HG03095 (cell line): Measurements from ENCODE around the gene SYT13.

Experiments used
- ATAC-seq: cut with Tn5 transposase; IDR thresholded peaks from one replicate; pipeline ENCODE4 v1.9.1; 2021; ENCODE audit warnings: moderate library complexity; ENCODE audit not compliant: unreplicated experiment

Gene SYT13

GRCh38 chr11:45224766-45225165, 61.4 kb downstream of the SYT13 start:
- no peak for ATAC-seq

GRCh38 chr11:45223496-45223895, 62.6 kb downstream of the SYT13 start:
- no peak for ATAC-seq

GRCh38 chr11:45219411-45219810, 66.7 kb downstream of the SYT13 start:
- no peak for ATAC-seq

GRCh38 chr11:45218705-45219104, 67.4 kb downstream of the SYT13 start:
- no peak for ATAC-seq

- ATAC-seq, result no peak
Observed at GRCh38 chr11:45217991-45218390, 68.2 kb downstream of the SYT13 start.

- ATAC-seq, result no peak
Observed at GRCh38 chr11:45216901-45217300, 69.2 kb downstream of the SYT13 start.

GRCh38 chr11:45216031-45216430, 70.1 kb downstream of the SYT13 start:
- no peak for ATAC-seq

GRCh38 chr11:45215098-45215865, 70.9 kb downstream of the SYT13 start:
- ATAC-seq, result no peak

GRCh38 chr11:45213717-45214116, 72.4 kb downstream of the SYT13 start:
- ATAC-seq, result no peak

GRCh38 chr11:45213316-45213665, 72.8 kb downstream of the SYT13 start:
- ATAC-seq, result no peak

GRCh38 chr11:45212566-45213315, 73.4 kb downstream of the SYT13 start:
- no peak for ATAC-seq

GRCh38 chr11:45211732-45212131, 74.4 kb downstream of the SYT13 start:
- ATAC-seq, result no peak

GRCh38 chr11:45210846-45211245, 75.3 kb downstream of the SYT13 start:
- no peak for ATAC-seq

GRCh38 chr11:45209891-45210699, 76.0 kb downstream of the SYT13 start:
- ATAC-seq, result no peak

GRCh38 chr11:45209000-45209879, 76.9 kb downstream of the SYT13 start:
- no peak for ATAC-seq

GRCh38 chr11:45208135-45208534, 78.0 kb downstream of the SYT13 start:
- ATAC-seq, result no peak

GRCh38 chr11:45205978-45206377, 80.2 kb downstream of the SYT13 start:
- ATAC-seq, result no peak

GRCh38 chr11:45204761-45205160, 81.4 kb downstream of the SYT13 start:
- no peak for ATAC-seq

GRCh38 chr11:45193695-45194094, 92.4 kb downstream of the SYT13 start:
- no peak for ATAC-seq
